T-helper 17 cell (primary cell): ENCODE data around the gene GSPT1. TPM values are rescaled to one million over a fixed set of nuclear protein-coding genes. Genes with fewer than 3 reads are reported as not detected.
"Not testable (repeated sequence)": the region's sequence is repeated elsewhere in the genome, so short reads cannot be mapped to it uniquely, and the experiment has no call there.

ENCODE experiments used
- ATAC-seq: fragments of 150-1000 bp; cut with Tn5 transposase; 2 replicates; pipeline ENCODE4 v1.10.0; 2021; ENCODE audit warnings: mild to moderate bottlenecking, moderate library complexity
- DNase-seq, 3 donors: peaks; one replicate each; pipeline versions ENCODE4 v3.0.0 to v3.0.0-alpha.2; 2020 to 2021
- H3K9me3 ChIP-seq: one replicate; pipeline ENCODE4 v1.7.0; 2013; ENCODE audit warnings: low read length, mild to moderate bottlenecking; ENCODE audit not compliant: control insufficient read depth, poor library complexity, severe bottlenecking
- H3K27ac Mint-ChIP-seq: one replicate; pipeline ENCODE4 v1.8.0; 2022; ENCODE audit warnings: mild to moderate bottlenecking, moderate library complexity, mixed read lengths
- H3K27me3 Mint-ChIP-seq: one replicate; pipeline ENCODE4 v1.8.0; 2022; ENCODE audit warnings: mixed read lengths
- H3K36me3 Mint-ChIP-seq: one replicate; pipeline ENCODE4 v1.8.0; 2022; ENCODE audit warnings: low read depth, mixed read lengths
- H3K4me1 Mint-ChIP-seq: one replicate; pipeline ENCODE4 v1.8.0; 2022; ENCODE audit warnings: mild to moderate bottlenecking, mixed read lengths
- H3K4me3 Mint-ChIP-seq: one replicate; pipeline ENCODE4 v1.8.0; 2022; ENCODE audit warnings: mild to moderate bottlenecking, moderate library complexity, mixed read lengths
- total RNA-seq, 4 donors: library from RNA in 2 of 4; stranded (reverse) in 2 of 4; gene quantifications; one replicate each; pipeline ENCODE4 v1.2.3 and lab custom pipeline; 2022 to 2026

GSPT1 gene
- total RNA-seq, 2 donors from 2014 or later = 161 to 203 TPM

DNA sequence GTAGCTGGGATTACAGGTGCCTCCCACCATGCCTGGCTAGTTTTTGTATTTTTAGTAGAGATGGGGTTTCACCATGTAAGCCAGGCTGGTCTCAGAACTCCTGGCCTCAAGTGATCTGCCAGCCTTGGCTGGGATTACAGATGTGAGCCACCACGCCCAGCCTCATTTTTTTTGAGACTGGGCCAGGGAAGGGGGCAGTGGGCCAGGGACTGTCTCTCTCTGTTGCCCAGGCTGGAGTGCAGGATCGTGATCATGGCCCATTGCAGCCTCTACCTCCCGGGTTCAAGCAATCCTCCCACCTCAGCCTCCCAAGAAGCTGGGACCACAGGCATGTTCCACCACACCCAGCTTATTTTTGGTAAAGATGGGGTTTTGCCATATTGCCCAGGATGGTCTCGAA lies 80.4 kb downstream of the GSPT1 start:
- Mint-ChIP-seq H3K27ac (peak overlapping the region; percentile 39), H3K4me1 (no peaks in the 10 kb centered on the region), H3K27me3 (no peaks in the 10 kb centered on the region), H3K36me3 (peaks cover 4% of the 10 kb centered on the region), H3K4me3 (no peak overlapping the region)
- no peaks in the 10 kb centered on the region for H3K9me3 ChIP-seq
- ATAC-seq (no peak), DNase-seq (no peak)

DNA sequence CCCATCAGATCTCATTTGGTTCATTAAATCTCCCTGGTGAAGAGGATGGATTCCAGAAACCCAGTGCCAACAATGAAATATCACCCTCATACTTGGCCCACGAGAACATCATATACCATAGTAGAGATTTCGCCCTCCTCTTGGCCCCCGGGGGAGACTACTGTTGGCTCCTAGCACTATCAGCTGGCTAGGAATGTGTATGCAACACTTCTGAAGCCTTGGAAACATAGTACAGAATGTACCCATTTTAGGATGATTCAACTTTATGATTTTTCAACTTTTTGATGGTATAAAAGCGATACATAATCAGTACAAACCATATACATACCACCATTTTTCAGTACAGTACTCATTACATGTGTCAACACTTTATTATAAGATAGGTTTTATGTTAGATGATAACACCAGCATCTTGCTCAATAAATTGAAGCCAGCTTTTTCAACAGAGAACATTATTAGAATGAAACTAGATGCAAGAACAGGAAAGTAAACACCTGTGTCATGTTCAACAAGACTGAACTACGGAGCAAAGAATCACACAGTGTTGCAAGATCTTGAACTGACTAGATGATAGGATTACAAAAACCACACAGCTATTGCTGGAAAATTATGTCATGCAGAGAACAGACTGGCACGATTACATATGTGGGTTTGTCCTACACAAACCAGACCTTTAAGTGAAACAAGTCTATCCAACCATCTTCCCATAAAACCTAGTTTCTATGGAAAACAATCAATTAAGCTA lies 81.6 kb downstream of the GSPT1 start:
- no peaks in the 10 kb centered on the region for H3K9me3 ChIP-seq
- DNase-seq = no peak
- Mint-ChIP-seq H3K4me1 (no peaks in the 10 kb centered on the region), H3K27ac (no peak overlapping the region), H3K36me3 (no peaks in the 10 kb centered on the region), H3K4me3 (no peak overlapping the region), H3K27me3 (no peaks in the 10 kb centered on the region)
- no peak for ATAC-seq

DNA sequence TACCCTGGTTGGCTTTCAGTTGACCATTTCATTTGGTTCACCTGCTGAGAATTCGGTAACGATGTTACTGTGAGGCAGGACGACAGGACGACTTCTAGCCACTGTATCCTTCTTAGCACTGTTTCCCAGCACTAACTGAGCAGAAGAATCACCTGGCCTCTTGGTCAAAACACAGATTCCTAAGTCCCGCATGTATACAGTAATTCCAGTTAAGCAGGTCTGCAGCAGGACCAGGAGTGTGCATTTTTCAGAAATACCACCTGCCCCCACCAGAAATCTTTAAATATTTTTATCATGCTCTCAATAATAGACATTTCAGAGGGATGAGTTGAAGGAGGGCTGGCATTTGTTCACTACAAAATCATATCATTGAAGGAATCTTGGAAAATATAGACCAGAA lies 87.1 kb downstream of the GSPT1 start:
- H3K9me3 ChIP-seq = no peaks in the 10 kb centered on the region
- Mint-ChIP-seq H3K4me1 (no peaks in the 10 kb centered on the region), H3K36me3 (no peaks in the 10 kb centered on the region), H3K4me3 (no peak overlapping the region), H3K27me3 (no peaks in the 10 kb centered on the region), H3K27ac (no peak overlapping the region)
- ATAC-seq (no peak), DNase-seq (no peak)

DNA sequence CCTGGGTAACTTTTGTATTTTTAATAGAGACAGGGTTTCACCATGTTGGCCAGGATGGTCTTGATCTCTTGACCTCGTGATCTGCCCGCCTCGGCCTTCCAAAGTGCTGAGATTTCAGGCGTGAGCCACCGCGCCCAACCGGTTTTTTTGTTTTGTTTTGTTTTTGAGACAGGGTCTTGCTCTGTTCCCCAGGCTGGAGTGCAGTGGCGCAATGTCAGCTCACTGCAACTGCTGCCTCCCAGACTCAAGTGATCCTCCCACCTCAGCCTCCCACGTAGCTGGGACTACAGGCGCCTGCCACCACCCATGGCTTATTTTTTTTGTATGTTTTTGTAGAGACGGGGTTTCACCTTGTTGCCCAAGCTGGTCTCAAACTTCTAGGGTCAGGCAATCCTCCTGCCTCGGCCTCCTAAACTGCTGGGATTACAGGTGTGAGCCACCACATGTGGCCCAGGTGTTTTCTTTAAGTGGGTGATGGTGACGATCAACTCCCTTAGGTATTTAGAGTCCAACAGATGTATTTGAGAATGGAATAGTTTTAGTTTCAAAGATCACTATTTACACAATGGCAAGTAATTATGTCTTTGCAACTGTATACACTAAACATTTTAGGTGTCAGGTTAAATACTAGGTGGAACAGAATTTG lies 90.1 kb downstream of the GSPT1 start:
- H3K4me1 Mint-ChIP-seq, H3K27ac Mint-ChIP-seq, DNase-seq, ATAC-seq, H3K27me3 Mint-ChIP-seq, H3K36me3 Mint-ChIP-seq, H3K4me3 Mint-ChIP-seq, H3K9me3 ChIP-seq: not testable (repeated sequence)

DNA sequence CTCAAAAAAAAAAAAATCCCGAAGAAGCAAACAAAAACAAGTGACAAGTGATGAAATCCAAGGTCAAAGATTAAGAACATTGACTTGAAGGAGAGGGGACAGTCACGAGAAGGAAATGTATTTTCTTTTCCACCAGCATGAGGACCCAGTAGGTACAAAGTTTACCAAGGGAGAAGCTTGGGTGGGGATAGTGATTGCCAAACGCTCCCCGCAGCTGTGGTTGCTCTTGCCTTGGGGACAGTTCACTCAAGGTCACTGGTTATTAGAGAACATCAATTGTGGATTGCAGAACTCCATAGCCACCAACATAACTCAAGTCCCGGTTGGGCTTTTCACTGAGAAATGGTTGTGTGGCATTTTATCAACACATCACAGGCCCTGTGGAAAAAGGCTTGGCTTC lies 91.4 kb downstream of the GSPT1 start:
- Mint-ChIP-seq H3K27ac (no peak overlapping the region), H3K4me3 (no peak overlapping the region), H3K36me3 (peaks cover 2% of the 10 kb centered on the region), H3K4me1 (no peaks in the 10 kb centered on the region), H3K27me3 (no peaks in the 10 kb centered on the region)
- no peaks in the 10 kb centered on the region for H3K9me3 ChIP-seq
- no peak for DNase-seq
- ATAC-seq = no peak

DNA sequence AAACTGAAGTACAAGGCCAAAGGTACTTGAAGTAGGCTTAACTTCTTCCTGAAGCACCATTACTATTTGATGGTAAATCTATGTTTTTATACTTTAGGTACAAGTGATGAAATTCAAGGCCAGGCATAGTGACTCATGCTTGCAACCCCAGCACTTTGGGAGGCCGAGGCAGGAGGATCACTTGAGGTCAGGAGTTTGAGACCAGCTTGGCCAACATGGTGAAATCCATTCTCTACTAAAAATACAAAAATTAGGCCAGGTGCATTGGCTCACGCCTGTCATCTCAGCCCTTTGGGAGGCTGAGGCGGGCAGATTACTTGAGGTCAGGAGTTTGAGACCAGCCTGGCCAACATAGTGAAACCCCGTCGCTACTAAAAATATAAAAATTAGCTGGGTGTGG lies 92.1 kb downstream of the GSPT1 start:
- H3K27ac Mint-ChIP-seq, H3K4me3 Mint-ChIP-seq, DNase-seq, H3K36me3 Mint-ChIP-seq, ATAC-seq, H3K9me3 ChIP-seq, H3K27me3 Mint-ChIP-seq, H3K4me1 Mint-ChIP-seq: not testable (repeated sequence)

DNA sequence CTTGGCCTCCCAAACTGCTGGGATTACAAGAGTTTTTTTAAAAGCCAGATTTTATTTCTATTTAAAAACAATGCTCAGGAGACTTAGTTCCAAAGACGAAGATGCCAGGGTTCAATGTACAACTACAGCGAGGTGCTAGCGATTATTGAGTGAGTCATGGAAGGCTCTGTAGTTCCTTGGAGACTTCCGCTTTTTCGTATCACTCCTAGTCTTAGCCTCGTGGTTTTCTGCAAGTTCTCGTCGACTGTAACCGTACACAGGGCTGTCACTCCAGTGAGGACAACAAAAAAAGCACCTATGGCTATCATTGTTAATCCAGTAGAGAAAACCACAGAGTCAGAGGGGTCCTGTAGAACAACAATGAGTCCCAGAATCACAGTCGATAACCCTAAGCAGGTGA lies 96.0 kb downstream of the GSPT1 start:
- peaks cover 2% of the 10 kb centered on the region for H3K36me3 Mint-ChIP-seq
- H3K9me3 ChIP-seq = no peaks in the 10 kb centered on the region
- ATAC-seq (no peak), DNase-seq (no peak)
- no peaks in the 10 kb centered on the region for H3K27me3 Mint-ChIP-seq
- H3K4me1 Mint-ChIP-seq = no peaks in the 10 kb centered on the region
- H3K4me3 Mint-ChIP-seq = no peak overlapping the region
- H3K27ac Mint-ChIP-seq = no peak overlapping the region

DNA sequence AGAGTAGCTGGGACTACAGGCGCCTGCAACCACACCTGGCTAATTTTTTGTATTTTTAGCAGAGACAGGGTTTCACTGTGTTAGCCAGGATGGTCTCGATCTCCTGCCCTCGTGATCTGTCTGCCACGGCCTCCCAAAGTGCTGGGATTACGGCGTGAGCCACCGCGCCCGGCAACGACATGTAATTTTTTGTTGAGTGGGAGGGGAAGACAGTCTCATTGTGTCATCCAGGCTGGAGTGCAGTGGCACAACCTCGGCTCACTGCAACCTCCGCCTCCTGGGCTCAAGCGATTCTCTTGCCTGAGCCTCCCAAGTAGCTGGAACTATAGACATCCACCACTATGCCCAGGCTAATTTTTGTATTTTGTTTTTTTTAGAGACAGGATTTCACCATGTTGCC lies 96.8 kb downstream of the GSPT1 start:
- ATAC-seq, H3K4me1 Mint-ChIP-seq, H3K27ac Mint-ChIP-seq, DNase-seq, H3K4me3 Mint-ChIP-seq, H3K36me3 Mint-ChIP-seq, H3K27me3 Mint-ChIP-seq, H3K9me3 ChIP-seq: not testable (repeated sequence)

Other genes with a start within 250 kb of the GSPT1 start
- 10 to 100 TPM; 27.8 to 89.7 TPM for gene SNN, start 247.5 kb downstream of the GSPT1 start, total RNA-seq
- 100 to 1,000 TPM in 1 of 2 donors, 10 to 100 TPM in 1; 87.5 to 103 TPM for gene TXNDC11, start 173.1 kb downstream of the GSPT1 start, total RNA-seq
- gene ZC3H7A, start 118.7 kb downstream of the GSPT1 start, total RNA-seq = 100 to 1,000 TPM; 111 to 117 TPM
- gene RSL1D1, start 64.4 kb downstream of the GSPT1 start, total RNA-seq = 100 to 1,000 TPM; 159 to 186 TPM
- 10 to 100 TPM; 13.6 to 19.1 TPM for gene NPIPB2, start 26.1 kb upstream of the GSPT1 start, total RNA-seq
- under 1 TPM in 1 of 2 donors, not detected in 1; 0.45 TPM for gene TNFRSF17, start 49.3 kb upstream of the GSPT1 start, total RNA-seq
- gene SNX29, start 60.8 kb upstream of the GSPT1 start, total RNA-seq = 10 to 100 TPM; 31.0 to 33.3 TPM